ENCODE results near the gene PCBP2. TPM values are rescaled to one million over a fixed set of nuclear protein-coding genes. Genes with fewer than 3 reads are reported as not detected.
"Not testable (repeated sequence)": the region's sequence is repeated elsewhere in the genome, so short reads cannot be mapped to it uniquely, and the experiment has no call there.

The PCBP2 gene
- total and polyA plus RNA-seq, 2 experiments from 2014 or later = 100 to 143 TPM

DNA sequence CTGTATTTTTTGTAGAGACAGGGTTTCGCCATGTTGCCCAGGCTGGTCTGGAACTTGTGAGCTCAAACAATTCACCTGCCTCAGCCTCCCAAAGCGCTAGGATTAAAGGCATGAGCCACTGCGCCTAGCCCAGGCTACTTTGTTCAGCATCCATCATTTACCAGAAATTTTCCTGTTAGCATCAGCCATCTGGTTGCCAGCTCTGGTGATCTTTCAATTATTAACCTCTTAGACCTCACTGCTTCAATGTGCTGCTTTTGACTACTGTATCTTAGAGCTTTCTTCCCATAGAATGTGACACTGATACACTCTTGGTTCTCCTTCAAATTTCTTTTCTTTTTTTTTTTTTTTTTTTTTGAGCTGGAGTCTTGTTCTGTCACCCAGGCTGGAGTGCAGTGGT is 33.7 kb upstream of the PCBP2 start:
- no peak for DNase-seq
- 89 to 93% methylated on average over 3 of the region's 3 CpGs for WGBS, 2 experiments (ENCODE audit: low coverage in 1 of 2, low lambda C conversion rate in 2 of 2, missing lambda C conversion rate in 2 of 2)
- H3K36me3 ChIP-seq (ENCODE audit: low read depth) = no peaks in the 10 kb centered on the region
- H3K4me2 ChIP-seq (ENCODE audit: unreplicated experiment) = no peak overlapping the region
- H3K9ac ChIP-seq = no peak overlapping the region
- H2AFZ ChIP-seq = no peak overlapping the region
- no peaks in the 10 kb centered on the region for H3K79me2 ChIP-seq (ENCODE audit: insufficient read depth)
- H3K27ac ChIP-seq = no peak overlapping the region
- no peaks in the 10 kb centered on the region for H3K9me2 ChIP-seq (ENCODE audit: insufficient read depth)
- no peaks in the 10 kb centered on the region for H3K27me3 ChIP-seq (replicated peaks; ENCODE audit: insufficient read depth)
- no peak for TF ChIP-seq EZH2 (IDR thresholded peaks at IDR 0.05; ENCODE audit: insufficient read depth, poor library complexity, severe bottlenecking)
- no peak for TF ChIP-seq EZH2phosphoT487 (IDR thresholded peaks at IDR 0.05; ENCODE audit: insufficient read depth, low read depth)
- no peaks in the 10 kb centered on the region for H4K20me1 ChIP-seq (ENCODE audit: insufficient read depth)
- H3K4me1 ChIP-seq (ENCODE audit: insufficient read depth) = peaks cover 15% of the 10 kb centered on the region
- peaks cover 5% of the 10 kb centered on the region; the same call in 1 of the 2 replicates for H3F3A ChIP-seq (ENCODE audit: insufficient read depth)
- no peaks in the 10 kb centered on the region for H3K9me3 ChIP-seq (ENCODE audit: low read depth)
- in situ Hi-C loops (cut with MboI) = no loop called here
- no peak overlapping the region for H3K4me3 ChIP-seq

GRCh38 chr12:53419756-53420155 is 32.1 kb upstream of the PCBP2 start:
- H3F3A ChIP-seq (ENCODE audit: insufficient read depth) = peaks cover 5% of the 10 kb centered on the region; the same call in 1 of the 2 replicates
- in situ Hi-C loops (cut with MboI) = no loop called here
- 81 to 86% methylated on average over 2 of the region's 2 CpGs for WGBS, 2 experiments (ENCODE audit: low coverage in 1 of 2, low lambda C conversion rate in 2 of 2, missing lambda C conversion rate in 2 of 2)
- H2AFZ ChIP-seq = no peak overlapping the region
- H4K20me1 ChIP-seq (ENCODE audit: insufficient read depth) = no peaks in the 10 kb centered on the region
- H3K27me3 ChIP-seq (replicated peaks; ENCODE audit: insufficient read depth) = no peaks in the 10 kb centered on the region
- no peaks in the 10 kb centered on the region for H3K36me3 ChIP-seq (ENCODE audit: low read depth)
- no peaks in the 10 kb centered on the region for H3K9me2 ChIP-seq (ENCODE audit: insufficient read depth)
- TF ChIP-seq EZH2 (IDR thresholded peaks at IDR 0.05; ENCODE audit: insufficient read depth, poor library complexity, severe bottlenecking) (no peak), EZH2phosphoT487 (IDR thresholded peaks at IDR 0.05; ENCODE audit: insufficient read depth, low read depth) (no peak)
- H3K4me1 ChIP-seq (ENCODE audit: insufficient read depth) = peaks cover 6% of the 10 kb centered on the region
- no peak overlapping the region for H3K9ac ChIP-seq
- H3K9me3 ChIP-seq (ENCODE audit: low read depth) = no peaks in the 10 kb centered on the region
- no peak overlapping the region for H3K4me3 ChIP-seq
- H3K79me2 ChIP-seq (ENCODE audit: insufficient read depth) = no peaks in the 10 kb centered on the region
- no peak overlapping the region for H3K4me2 ChIP-seq (ENCODE audit: unreplicated experiment)
- DNase-seq = no peak
- no peak overlapping the region for H3K27ac ChIP-seq

DNA sequence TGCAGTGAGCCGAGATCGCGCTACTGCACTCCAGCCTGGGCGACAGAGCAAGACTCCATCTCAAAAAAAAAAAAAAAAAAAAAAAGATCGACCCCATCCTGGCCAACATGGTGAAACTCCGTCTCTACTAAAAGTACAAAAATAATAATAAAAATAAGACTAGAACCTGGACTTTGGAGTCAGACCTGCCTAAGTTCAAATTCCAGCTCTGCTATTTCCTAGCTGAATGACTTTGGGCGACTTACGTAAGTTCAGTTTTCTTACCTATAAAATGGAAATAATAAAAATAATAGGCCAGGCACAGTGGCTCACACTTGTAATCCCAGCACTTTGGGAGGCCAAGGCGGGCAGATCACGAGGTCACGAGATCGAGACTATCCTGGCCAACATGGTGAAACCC is 29.7 kb upstream of the PCBP2 start:
- DNase-seq; H2AFZ ChIP-seq; H3K9me3 ChIP-seq (ENCODE audit: low read depth); H3K9me2 ChIP-seq (ENCODE audit: insufficient read depth); H3F3A ChIP-seq (ENCODE audit: insufficient read depth); H3K4me1 ChIP-seq (ENCODE audit: insufficient read depth); H3K9ac ChIP-seq; H3K27ac ChIP-seq; H3K4me2 ChIP-seq (ENCODE audit: unreplicated experiment); in situ Hi-C loops (cut with MboI); H3K79me2 ChIP-seq (ENCODE audit: insufficient read depth); H3K36me3 ChIP-seq (ENCODE audit: low read depth); H3K27me3 ChIP-seq (replicated peaks; ENCODE audit: insufficient read depth); H4K20me1 ChIP-seq (ENCODE audit: insufficient read depth); H3K4me3 ChIP-seq: not testable (repeated sequence)
- WGBS, 2 experiments (ENCODE audit: low coverage in 1 of 2, low lambda C conversion rate in 2 of 2, missing lambda C conversion rate in 2 of 2) = 73 to 74% methylated on average over 8 to 12 of the region's 12 CpGs

GRCh38 chr12:53423597-53423996 is 28.3 kb upstream of the PCBP2 start, which contains the start of gene AMHR2:
TSS of gene AMHR2 (plus strand) at chr12:53423855. CDS start at chr12:53423935, 80 bp downstream.
- TF ChIP-seq EZH2phosphoT487 (IDR thresholded peaks at IDR 0.05; ENCODE audit: insufficient read depth, low read depth) (no peak), EZH2 (IDR thresholded peaks at IDR 0.05; ENCODE audit: insufficient read depth, poor library complexity, severe bottlenecking) (no peak)
- peaks cover 6% of the 10 kb centered on the region for H3F3A ChIP-seq (ENCODE audit: insufficient read depth)
- no peak for DNase-seq
- 100% methylated on average over 1 of the region's 1 CpG for WGBS, 2 experiments (ENCODE audit: low coverage in 1 of 2, low lambda C conversion rate in 2 of 2, missing lambda C conversion rate in 2 of 2)
- no peaks in the 10 kb centered on the region for H3K9me3 ChIP-seq (ENCODE audit: low read depth)
- no peaks in the 10 kb centered on the region for H3K36me3 ChIP-seq (ENCODE audit: low read depth)
- no peak within 1 kb of the TSS for H3K4me2 ChIP-seq (ENCODE audit: unreplicated experiment)
- no peak within 1 kb of the TSS for H2AFZ ChIP-seq
- H3K27me3 ChIP-seq (replicated peaks; ENCODE audit: insufficient read depth) = no peaks in the 10 kb centered on the region
- no peak within 1 kb of the TSS for H3K27ac ChIP-seq
- H3K79me2 ChIP-seq (ENCODE audit: insufficient read depth) = no peaks in the 10 kb centered on the region
- H3K9me2 ChIP-seq (ENCODE audit: insufficient read depth) = no peaks in the 10 kb centered on the region
- no peaks in the 10 kb centered on the region for H4K20me1 ChIP-seq (ENCODE audit: insufficient read depth)
- in situ Hi-C loops (cut with MboI) = no loop called here
- H3K4me3 ChIP-seq = no peak within 1 kb of the TSS
- no peak within 1 kb of the TSS for H3K9ac ChIP-seq
- peaks cover 8% of the 10 kb centered on the region for H3K4me1 ChIP-seq (ENCODE audit: insufficient read depth)

All from GM23248 (cell line).